HPDE6-E6E7 (cell line): ENCODE results near the gene EPS8L1.

Experiments used
- DNase-seq: peaks from one replicate; pipeline ENCODE4 v3.0.0; 2011; ENCODE audit warnings: missing footprints; ENCODE audit errors: extremely low spot score

Gene EPS8L1

GRCh38 chr19:55115446-55116065 is 39.9 kb downstream of the EPS8L1 start:
- no peak for DNase-seq

GRCh38 chr19:55116232-55116858 is 40.7 kb downstream of the EPS8L1 start:
- no peak for DNase-seq

DNA sequence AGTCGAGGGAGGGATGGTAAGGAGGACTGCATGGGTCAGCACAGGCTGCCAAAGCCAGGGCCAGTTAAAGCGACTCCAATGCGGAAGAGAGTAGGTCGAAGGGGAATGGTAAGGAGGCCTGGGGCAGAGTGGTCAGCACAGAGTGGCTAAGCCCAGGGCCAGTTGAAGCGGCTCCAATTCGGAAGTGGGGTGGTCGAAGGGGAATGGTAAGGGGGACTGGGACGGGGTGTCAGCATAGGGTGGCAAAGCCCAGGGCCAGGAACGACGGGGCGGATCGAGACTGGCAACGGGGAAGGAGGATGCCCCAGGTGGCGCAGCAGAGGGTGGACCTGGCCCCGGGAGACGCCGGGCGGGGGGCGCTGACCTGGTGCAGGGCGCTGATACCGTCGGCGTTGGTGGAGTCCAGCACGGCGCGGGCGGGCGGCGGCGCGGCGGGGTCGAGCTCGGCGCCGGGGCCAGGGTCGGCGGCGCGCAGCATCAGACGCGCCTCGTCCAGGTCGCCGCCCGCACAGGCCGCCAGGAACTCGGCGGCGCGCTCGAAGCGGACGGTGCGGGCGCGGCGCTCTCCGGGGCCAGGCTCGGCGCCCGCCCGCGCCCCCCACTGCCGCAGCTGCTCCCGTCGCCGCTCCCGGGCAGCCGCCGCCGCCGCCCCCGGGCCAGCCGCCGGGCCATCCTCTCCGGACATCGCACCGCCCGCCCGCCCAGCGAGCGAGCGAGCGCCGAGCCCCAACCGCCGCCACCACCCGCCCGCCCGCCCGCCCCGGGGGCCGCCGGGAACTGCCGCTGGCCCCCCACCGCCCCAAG is 41.4 kb downstream of the EPS8L1 start, which contains the start of gene PPP1R12C:
PPP1R12C (minus strand) TSS at position 779 of the 804 bp plus-strand sequence; CDS start at position 685, 94 bp downstream.
- no peak for DNase-seq

DNA sequence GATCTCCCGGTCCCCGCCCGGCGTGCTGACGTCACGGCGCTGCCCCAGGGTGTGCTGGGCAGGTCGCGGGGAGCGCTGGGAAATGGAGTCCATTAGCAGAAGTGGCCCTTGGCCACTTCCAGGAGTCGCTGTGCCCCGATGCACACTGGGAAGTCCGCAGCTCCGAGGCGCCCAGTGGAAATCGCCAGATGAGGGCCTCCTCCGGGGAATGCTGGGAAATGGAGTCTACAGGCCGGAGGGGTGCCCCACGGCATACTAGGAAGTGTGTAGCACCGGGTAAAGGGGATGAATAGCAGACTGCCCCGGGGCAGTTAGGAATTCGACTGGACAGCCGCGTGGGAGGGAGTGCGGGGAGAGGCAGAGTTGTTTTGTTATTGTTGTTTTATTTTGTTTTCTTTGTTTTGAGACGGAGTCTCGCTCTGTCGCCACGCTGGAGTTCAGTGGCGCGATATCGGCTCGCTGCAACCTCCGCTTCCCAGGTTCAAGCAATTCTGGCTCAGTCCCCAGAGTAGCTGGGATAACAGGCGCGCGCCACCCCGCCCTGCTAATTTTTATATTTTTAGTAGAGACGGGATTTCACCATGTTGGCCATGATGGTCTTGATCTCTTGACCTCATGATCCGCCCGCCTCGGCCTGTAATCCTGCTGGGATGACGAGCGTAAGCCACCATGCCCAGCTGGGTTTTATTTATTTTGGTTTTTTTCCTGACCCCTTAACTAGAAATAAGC is 42.2 kb downstream of the EPS8L1 start:
- peak; percentile 100 for DNase-seq

DNA sequence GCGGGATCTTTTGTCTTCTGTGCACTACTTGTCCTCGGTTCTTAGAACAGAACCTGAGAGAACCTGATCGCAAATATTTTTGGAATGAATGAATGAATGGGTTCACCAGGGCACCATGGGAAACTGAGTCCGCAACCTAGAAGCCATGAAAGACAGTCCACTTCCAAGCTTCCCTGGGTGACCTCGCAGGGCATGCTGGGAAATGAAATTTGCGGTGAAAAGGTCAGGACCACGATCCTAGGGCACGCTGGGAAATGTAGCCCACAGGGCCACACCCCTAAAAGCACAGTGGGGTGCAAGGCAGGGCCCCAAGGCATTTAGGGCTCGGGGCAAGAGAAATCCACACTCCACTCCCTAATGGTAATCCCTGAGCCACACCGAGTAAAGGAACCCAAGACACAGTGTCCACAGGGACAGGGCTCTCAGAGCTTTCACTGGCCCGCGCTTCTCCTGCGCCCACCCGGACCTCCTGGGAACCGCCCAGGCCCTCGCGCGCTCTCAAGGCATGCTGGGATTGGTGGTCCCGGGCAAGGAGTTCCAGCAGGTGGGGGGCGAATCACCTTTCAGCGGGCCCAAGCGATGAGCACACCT is 42.8 kb downstream of the EPS8L1 start:
- no peak for DNase-seq

GRCh38 chr19:55119053-55119452 is 43.4 kb downstream of the EPS8L1 start:
- no peak for DNase-seq

DNA sequence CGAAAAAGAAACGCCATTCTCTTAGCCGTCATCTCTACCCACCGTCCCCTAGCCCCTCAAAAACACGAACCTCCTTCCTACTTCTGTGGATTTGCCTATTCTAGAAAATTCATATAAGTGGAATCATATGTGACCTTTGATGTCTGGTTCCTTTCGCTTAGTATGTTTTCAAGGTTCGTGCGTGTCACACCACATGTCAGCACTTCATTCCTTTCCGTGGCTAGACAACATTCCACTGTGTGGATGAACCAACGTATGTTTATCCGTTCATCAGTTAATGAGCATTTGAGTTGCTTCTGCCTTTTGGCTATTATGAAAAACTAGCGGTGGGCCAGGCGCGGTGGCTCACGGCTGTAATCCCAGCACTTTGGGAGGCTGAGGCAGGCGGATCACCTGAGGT is 55.8 kb downstream of the EPS8L1 start:
- DNase-seq: no peak

- no peak for DNase-seq
Measured at GRCh38 chr19:55132453-55133129, 56.9 kb downstream of the EPS8L1 start.

GRCh38 chr19:55133639-55134444 is 58.2 kb downstream of the EPS8L1 start:
- no peak for DNase-seq

DNA sequence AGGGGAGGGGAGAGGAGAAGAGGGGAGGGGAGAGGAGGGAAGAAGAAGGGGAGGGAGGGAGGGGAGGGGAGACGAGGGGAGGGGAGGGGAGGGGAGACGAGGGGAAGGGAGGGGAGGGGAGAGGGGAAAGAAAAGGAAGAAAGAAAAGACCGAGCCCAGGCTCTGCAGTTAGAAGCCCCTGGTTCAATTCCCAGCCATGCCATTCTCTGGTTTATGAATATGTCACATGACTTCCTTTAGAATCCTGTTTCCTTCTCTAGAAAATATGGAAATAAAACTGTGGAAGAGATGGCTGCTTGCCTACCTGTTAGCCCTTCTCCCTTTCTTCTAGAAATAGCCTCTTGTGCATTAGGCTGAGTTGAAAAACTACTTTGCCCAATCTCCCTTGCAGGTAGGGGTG is 59.1 kb downstream of the EPS8L1 start:
- no peak for DNase-seq

DNA sequence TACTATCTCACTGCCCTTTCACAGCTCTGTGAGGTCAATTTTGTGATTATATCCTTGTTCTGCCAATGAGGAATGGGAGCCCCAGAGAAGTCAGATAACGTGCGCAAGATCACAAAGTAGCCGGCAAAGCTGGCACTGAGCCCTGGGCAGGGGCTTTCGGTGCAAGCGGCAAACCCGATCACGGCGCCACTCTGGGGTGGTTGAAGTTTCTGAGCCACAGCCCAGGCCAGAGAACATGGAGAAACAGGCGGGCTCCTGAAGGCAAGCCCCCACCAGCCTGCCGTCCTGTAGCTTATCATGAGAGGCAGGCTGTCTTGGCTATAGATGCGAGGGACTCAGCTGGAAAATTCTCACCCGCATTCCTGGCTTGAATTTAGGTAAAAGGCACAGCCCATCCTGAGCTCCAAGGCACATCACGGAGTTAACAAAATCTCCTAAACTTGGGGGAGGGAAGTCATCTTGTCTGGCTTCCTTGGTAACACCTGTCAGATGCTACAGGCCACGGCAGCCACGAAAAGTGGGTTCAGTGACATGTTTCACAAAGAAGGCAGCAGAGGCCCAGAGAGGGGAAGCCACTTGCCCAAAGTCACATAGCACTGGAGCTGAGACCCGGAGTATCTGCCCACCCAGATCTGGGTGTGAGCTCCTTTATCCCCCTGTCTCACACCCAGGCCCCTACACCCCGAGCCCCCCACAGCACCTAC is 60.9 kb downstream of the EPS8L1 start:
- DNase-seq: no peak
